Neural cell (in vitro differentiated cells): Measurements from ENCODE around the gene GIPC2. TPM values are rescaled to one million over a fixed set of nuclear protein-coding genes. Genes with fewer than 3 reads are reported as not detected.

Experiments used
- H2AFZ ChIP-seq: fragments of 200-600, 300-800 bp; sonication (generic), shearing (Covaris generic); 2 replicates; pipeline ENCODE4 v1.6.0; 2014; ENCODE audit warnings: low read depth, mild to moderate bottlenecking, antibody characterized with exemption, low read length, moderate library complexity
- H3F3A ChIP-seq: fragments of 200-600 bp; shearing (Covaris generic); 2 replicates; pipeline ENCODE4 v1.6.1; 2016; ENCODE audit warnings: mild to moderate bottlenecking, moderate library complexity, mixed read lengths, antibody characterized with exemption, low read length; ENCODE audit not compliant: insufficient read depth, poor library complexity, severe bottlenecking
- H3K27ac ChIP-seq: fragments of 200-600, 300-800 bp; sonication (generic), shearing (Covaris generic); 2 replicates; pipeline ENCODE4 v1.5.1; 2014; ENCODE audit warnings: mild to moderate bottlenecking, low read length, moderate library complexity
- H3K27me3 ChIP-seq: fragments of 300-800, 200-600 bp; sonication (generic), shearing (Covaris generic); 2 replicates; pipeline ENCODE4 v1.6.0; 2014; ENCODE audit warnings: mild to moderate bottlenecking, low read depth, low read length, moderate library complexity; ENCODE audit not compliant: insufficient read depth
- H3K36me3 ChIP-seq: fragments of 300-800, 200-600 bp; sonication (generic), shearing (Covaris generic); 2 replicates; pipeline ENCODE4 v1.5.1; 2014; ENCODE audit warnings: mild to moderate bottlenecking, antibody characterized with exemption, low read length, moderate library complexity; ENCODE audit not compliant: insufficient read depth
- H3K4me2 ChIP-seq: fragments of 300-800, 200-600 bp; sonication (generic), shearing (Covaris generic); 2 replicates; pipeline ENCODE4 v1.6.0; 2014; ENCODE audit warnings: mild to moderate bottlenecking, low read length
- H3K4me3 ChIP-seq: fragments of 300-800, 200-600 bp; sonication (generic), shearing (Covaris generic); 2 replicates; pipeline ENCODE4 v1.5.1; 2014; ENCODE audit warnings: mild to moderate bottlenecking, low read length, moderate library complexity
- H3K79me2 ChIP-seq: fragments of 200-600 bp; shearing (Covaris generic); replicated peaks from 2 replicates; pipeline ENCODE4 v1.6.0; 2014; ENCODE audit warnings: mild to moderate bottlenecking, low read length, moderate library complexity; ENCODE audit not compliant: insufficient read depth
- H3K9ac ChIP-seq: fragments of 300-800, 200-600 bp; sonication (generic), shearing (Covaris generic); 2 replicates; pipeline ENCODE4 v1.6.1; 2016; ENCODE audit warnings: mild to moderate bottlenecking, low read length, mixed read lengths
- H3K9me2 ChIP-seq: fragments of 200-600 bp; shearing (Covaris generic); 2 replicates; pipeline ENCODE4 v1.6.1; 2016; ENCODE audit warnings: mild to moderate bottlenecking, low read length, mixed read lengths; ENCODE audit not compliant: insufficient read depth
- H3K9me3 ChIP-seq: fragments of 200-600, 300-800 bp; sonication (generic), shearing (Covaris generic); 2 replicates; pipeline ENCODE4 v1.6.1; 2016; ENCODE audit warnings: mild to moderate bottlenecking, mixed run types, low read length, moderate library complexity, mixed read lengths
- H4K20me1 ChIP-seq: fragments of 200-600 bp; shearing (Covaris generic); 2 replicates; pipeline ENCODE4 v1.6.1; 2016; ENCODE audit warnings: mild to moderate bottlenecking, mixed run types; ENCODE audit not compliant: insufficient read depth
- CTCF ChIP-seq: fragments of 450-650 bp; IDR thresholded peaks from 2 replicates; pipeline ENCODE4 v1.5.1; 2014; ENCODE audit warnings: antibody characterized with exemption, mild to moderate bottlenecking, moderate library complexity; ENCODE audit not compliant: poor library complexity, severe bottlenecking
- EP300 ChIP-seq: fragments of 450-650 bp; conservative IDR thresholded peaks from 2 replicates; pipeline ENCODE4 v1.6.1; 2014; ENCODE audit warnings: antibody characterized with exemption, mild to moderate bottlenecking, moderate library complexity; ENCODE audit not compliant: poor library complexity, severe bottlenecking
- EZH2 ChIP-seq: fragments of 200-600, 300-800 bp; shearing (Covaris generic), sonication (generic); IDR thresholded peaks from 2 replicates; pipeline ENCODE4 v1.6.1; 2014; ENCODE audit warnings: antibody characterized with exemption, low read length, borderline replicate concordance, mild to moderate bottlenecking; ENCODE audit not compliant: insufficient read depth, poor library complexity, severe bottlenecking
- MXI1 ChIP-seq: fragments of 450-650 bp; conservative IDR thresholded peaks from 2 replicates; pipeline ENCODE4 v1.6.1; 2014; ENCODE audit warnings: antibody characterized with exemption, mild to moderate bottlenecking; ENCODE audit not compliant: poor library complexity, severe bottlenecking
- POLR2AphosphoS5 ChIP-seq: IDR thresholded peaks from 2 replicates; pipeline ENCODE4 v1.6.1; 2012
- RAD21 ChIP-seq: fragments of 450-650 bp; conservative IDR thresholded peaks from 2 replicates; pipeline ENCODE4 v1.6.1; 2014; ENCODE audit warnings: antibody characterized with exemption, mild to moderate bottlenecking, moderate library complexity
- REST ChIP-seq: IDR thresholded peaks from 2 replicates; pipeline ENCODE4 v1.6.1; 2012; ENCODE audit warnings: borderline replicate concordance
- SMC3 ChIP-seq: fragments of 450-650 bp; conservative IDR thresholded peaks from 2 replicates; pipeline ENCODE4 v1.6.1; 2014; ENCODE audit warnings: antibody characterized with exemption, mild to moderate bottlenecking, moderate library complexity; ENCODE audit not compliant: poor library complexity
- TAF1 ChIP-seq: IDR thresholded peaks from 2 replicates; pipeline ENCODE4 v1.6.1; 2012; ENCODE audit warnings: low read depth
- polyA plus RNA-seq: library from polyadenylated mRNA; depleted of rRNA; stranded (reverse); fragments of >200 nt; gene quantifications from 2 replicates; pipeline ENCODE4 v1.2.3, GENCODE V29; 2014

GIPC2 gene
- polyA plus RNA-seq, 1 donor from 2014 or later = 1.3 TPM

- Histone ChIP-seq H3K4me3 (no peak overlapping the region), H3K4me2 (no peak overlapping the region), H3K36me3 (no peaks in the 10 kb centered on the region), H4K20me1 (no peaks in the 10 kb centered on the region), H3K79me2 (no peaks in the 10 kb centered on the region), H3K9ac (no peak overlapping the region), H3K9me3 (no peaks in the 10 kb centered on the region), H3K27me3 (no peaks in the 10 kb centered on the region), H3F3A (no peaks in the 10 kb centered on the region), H2AFZ (no peak overlapping the region), H3K27ac (no peak overlapping the region), H3K9me2 (no peaks in the 10 kb centered on the region)
- TF ChIP-seq REST = no peak
- TF ChIP-seq CTCF = no peak
- no peak for TF ChIP-seq RAD21
- TF ChIP-seq TAF1 = no peak
- no peak for TF ChIP-seq SMC3
- TF ChIP-seq EP300 = no peak
- no peak for TF ChIP-seq MXI1
- no peak for TF ChIP-seq EZH2
- TF ChIP-seq POLR2AphosphoS5 = no peak
These were observed 12.6 kb upstream of the GIPC2 start for GRCh38 chr1:78032996-78033796.

GRCh38 chr1:78033797-78034172 is 12.0 kb upstream of the GIPC2 start:
- Histone ChIP-seq H3K4me2 (no peak overlapping the region), H2AFZ (no peak overlapping the region), H3K27ac (no peak overlapping the region), H3K4me3 (no peak overlapping the region), H3K9me2 (no peaks in the 10 kb centered on the region), H4K20me1 (no peaks in the 10 kb centered on the region), H3K27me3 (no peaks in the 10 kb centered on the region), H3K9ac (no peak overlapping the region), H3F3A (no peaks in the 10 kb centered on the region), H3K9me3 (no peaks in the 10 kb centered on the region), H3K79me2 (no peaks in the 10 kb centered on the region), H3K36me3 (no peaks in the 10 kb centered on the region)
- TF ChIP-seq RAD21 (no peak), REST (no peak), MXI1 (no peak), EP300 (no peak), TAF1 (no peak), EZH2 (no peak), CTCF (no peak), POLR2AphosphoS5 (no peak), SMC3 (no peak)
